ENCODE data around the gene NACC1.

GRCh38 chr19:13187419-13187818 is 69.4 kb downstream of the NACC1 start:
- no peak for TF ChIP-seq CTCF (optimal IDR thresholded peaks at IDR 0.05 in 1 of 3, IDR thresholded peaks at IDR 0.05 in 1 of 3, conservative IDR thresholded peaks at IDR 0.05 in 1 of 3; ENCODE audit: extremely low read depth in 1 of 3, insufficient read depth in 2 of 3, low read length in 3 of 3)
- TF ChIP-seq EZH2 (IDR thresholded peaks at IDR 0.05; ENCODE audit: low read length), result no peak
